Thyroid gland (tissue), 4 donors: ENCODE data around the gene EMX1. TPM values are rescaled to one million over a fixed set of nuclear protein-coding genes. Genes with fewer than 3 reads are reported as not detected.

Experiments used
- DNase-seq, 2 donors: peaks; one replicate each; pipeline ENCODE4 v3.0.0-alpha.2; 2019
- H3K27ac ChIP-seq, 3 donors: fragments of 200-600 bp; sonication (generic); 1 replicate in 2 of 3; 2 replicates in 1 of 3; pipeline ENCODE4 v1.5.1; 2016 to 2019; ENCODE audit warnings: mild to moderate bottlenecking in 1 of 3, moderate library complexity in 1 of 3
- H3K27me3 ChIP-seq: fragments of 200-600 bp; sonication (generic); one replicate; pipeline ENCODE4 v1.5.1; 2019
- H3K36me3 ChIP-seq, 2 donors: fragments of 200-600 bp; sonication (generic); one replicate each; pipeline ENCODE4 v1.5.1; 2016 to 2019
- H3K4me1 ChIP-seq, 2 donors: fragments of 200-600 bp; sonication (generic); one replicate each; pipeline ENCODE4 v1.5.1; 2017 to 2019
- H3K4me3 ChIP-seq, 3 donors: fragments of 200-600 bp; sonication (generic); replicated peaks in 1 of 3; 1 replicate in 2 of 3; 2 replicates in 1 of 3; pipeline ENCODE4 v1.5.1; 2016; ENCODE audit warnings: mild to moderate bottlenecking in 1 of 3
- H3K9me3 ChIP-seq: fragments of 200-600 bp; sonication (generic); one replicate; pipeline ENCODE4 v1.5.1; 2017
- CTCF ChIP-seq, 6 experiments: fragments of 200-600 bp in 3 of 6; fragments of 450-650 bp in 3 of 6; sonication (generic) in 3 of 6; IDR thresholded peaks; one replicate each; pipeline ENCODE4 v1.5.1; 2016 to 2019; ENCODE audit warnings: antibody characterized with exemption in 6 of 6, mild to moderate bottlenecking in 2 of 6, inconsistent platforms in 1 of 6, moderate library complexity in 1 of 6
- POLR2A ChIP-seq, 2 donors: fragments of 450-650 bp; IDR thresholded peaks; one replicate each; pipeline ENCODE4 v1.6.1; 2017; ENCODE audit warnings: antibody characterized with exemption in 2 of 2, mild to moderate bottlenecking in 2 of 2, moderate library complexity in 1 of 2
- WGBS, 2 donors: methylation state at CpG; one replicate each; pipeline ENCODE4 v1.1.5; 2017; 5-methylcytosine and 5-hydroxymethylcytosine counted together
- intact Hi-C: fragments of 100-400 bp; cut with DNase I; formaldehyde crosslinking; loops from one replicate; pipeline ENCODE4 v1.15.1; 2023
- total RNA-seq, 4 donors: library from RNA; depleted of rRNA; stranded (reverse); fragments of >200 nt; gene quantifications; one replicate each; pipeline ENCODE4 v1.2.3, GENCODE V29; 2016

Gene EMX1
- total RNA-seq, 4 donors from 2014 or later, result 0.22 TPM; not detected in 3

GRCh38 chr2:72956936-72957335, 39.6 kb downstream of the EMX1 start:
- H3K4me3 ChIP-seq, result no peak overlapping the region
- WGBS, 2 donors, result 89 to 95% methylated on average over 3 of the region's 3 CpGs
- intact Hi-C loops, result no loop called here

GRCh38 chr2:72958542-72959385, 41.4 kb downstream of the EMX1 start:
- H3K36me3 ChIP-seq, result no peaks in the 10 kb centered on the region
- no peaks in the 10 kb centered on the region for H3K9me3 ChIP-seq
- H3K27me3 ChIP-seq, result no peaks in the 10 kb centered on the region
- no peak overlapping the region for H3K27ac ChIP-seq
- intact Hi-C loops, result no loop called here
- 92 to 94% methylated on average over 12 to 13 of the region's 13 CpGs for WGBS, 2 donors
- TF ChIP-seq CTCF (IDR thresholded peaks at IDR 0.05) (no peak), POLR2A (IDR thresholded peaks at IDR 0.05) (no peak)
- DNase-seq, result no peak
- H3K4me1 ChIP-seq, result no peaks in the 10 kb centered on the region
- no peak overlapping the region for H3K4me3 ChIP-seq

More at GRCh38 chr2:72956936-72957335, 39.6 kb downstream of the EMX1 start:
- TF ChIP-seq POLR2A (IDR thresholded peaks at IDR 0.05) (no peak), CTCF (IDR thresholded peaks at IDR 0.05) (no peak)
- no peak overlapping the region for H3K27ac ChIP-seq
- H3K36me3 ChIP-seq, result no peaks in the 10 kb centered on the region
- no peaks in the 10 kb centered on the region for H3K27me3 ChIP-seq
- DNase-seq, result no peak
- H3K9me3 ChIP-seq, result no peaks in the 10 kb centered on the region
- no peaks in the 10 kb centered on the region for H3K4me1 ChIP-seq

- Histone ChIP-seq H3K27ac (no peak overlapping the region), H3K27me3 (no peaks in the 10 kb centered on the region), H3K36me3 (no peaks in the 10 kb centered on the region), H3K4me1 (no peaks in the 10 kb centered on the region), H3K9me3 (no peaks in the 10 kb centered on the region), H3K4me3 (no peak overlapping the region)
- intact Hi-C loops, result no loop called here
- no peak for DNase-seq
- WGBS, 2 donors, result 95 to 96% methylated on average over 8 of the region's 8 CpGs
- TF ChIP-seq POLR2A (IDR thresholded peaks at IDR 0.05), result no peak
- no peak for TF ChIP-seq CTCF (IDR thresholded peaks at IDR 0.05)
These were observed 42.2 kb downstream of the EMX1 start for GRCh38 chr2:72959554-72959953.

GRCh38 chr2:72959995-72960981, 43.0 kb downstream of the EMX1 start:
- Histone ChIP-seq H3K36me3 (no peaks in the 10 kb centered on the region), H3K9me3 (no peaks in the 10 kb centered on the region), H3K27me3 (no peaks in the 10 kb centered on the region), H3K27ac (no peak overlapping the region), H3K4me3 (no peak overlapping the region), H3K4me1 (no peaks in the 10 kb centered on the region)
- TF ChIP-seq CTCF (IDR thresholded peaks at IDR 0.05) (no peak), POLR2A (IDR thresholded peaks at IDR 0.05) (no peak)
- intact Hi-C loops, result no loop called here
- 96% methylated on average over 26 of the region's 26 CpGs for WGBS, 2 donors
- no peak for DNase-seq
